Measurements from ENCODE around the gene NFATC4. TPM values are rescaled to one million over a fixed set of nuclear protein-coding genes. Genes with fewer than 3 reads are reported as not detected.

The NFATC4 gene
- total RNA-seq, 2 donors from 2014 or later: 24.8 to 34.1 TPM

DNA sequence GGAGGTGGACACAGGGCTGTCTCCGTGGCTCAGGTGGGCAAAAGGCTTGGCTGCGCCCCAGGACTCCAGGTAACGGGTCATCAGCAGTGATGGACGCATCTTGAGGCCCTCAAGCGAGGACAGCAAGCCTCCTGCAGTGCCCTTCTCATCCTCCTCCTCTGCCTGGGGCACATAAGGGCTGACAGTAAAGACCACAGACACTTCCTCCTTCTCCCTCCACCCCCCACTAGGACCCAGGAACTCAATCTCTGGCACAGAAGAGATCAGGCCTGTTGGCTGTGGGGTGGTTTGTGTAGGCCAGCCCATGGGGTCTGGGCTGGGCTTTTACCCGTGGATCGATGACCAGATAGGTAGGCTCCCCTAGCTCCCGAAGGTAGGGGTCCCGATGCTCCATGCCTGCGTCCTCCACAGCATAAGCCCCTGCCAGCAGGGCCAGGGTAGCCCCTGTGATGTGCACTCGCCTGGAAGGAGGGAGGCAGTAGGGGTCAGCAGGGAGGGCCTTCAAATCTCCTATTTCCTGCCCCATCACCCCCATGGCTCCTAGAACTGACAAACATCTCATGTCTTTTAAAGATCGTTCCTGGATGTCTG is 38.8 kb upstream of the NFATC4 start:
- TF ChIP-seq, protein P1, sequence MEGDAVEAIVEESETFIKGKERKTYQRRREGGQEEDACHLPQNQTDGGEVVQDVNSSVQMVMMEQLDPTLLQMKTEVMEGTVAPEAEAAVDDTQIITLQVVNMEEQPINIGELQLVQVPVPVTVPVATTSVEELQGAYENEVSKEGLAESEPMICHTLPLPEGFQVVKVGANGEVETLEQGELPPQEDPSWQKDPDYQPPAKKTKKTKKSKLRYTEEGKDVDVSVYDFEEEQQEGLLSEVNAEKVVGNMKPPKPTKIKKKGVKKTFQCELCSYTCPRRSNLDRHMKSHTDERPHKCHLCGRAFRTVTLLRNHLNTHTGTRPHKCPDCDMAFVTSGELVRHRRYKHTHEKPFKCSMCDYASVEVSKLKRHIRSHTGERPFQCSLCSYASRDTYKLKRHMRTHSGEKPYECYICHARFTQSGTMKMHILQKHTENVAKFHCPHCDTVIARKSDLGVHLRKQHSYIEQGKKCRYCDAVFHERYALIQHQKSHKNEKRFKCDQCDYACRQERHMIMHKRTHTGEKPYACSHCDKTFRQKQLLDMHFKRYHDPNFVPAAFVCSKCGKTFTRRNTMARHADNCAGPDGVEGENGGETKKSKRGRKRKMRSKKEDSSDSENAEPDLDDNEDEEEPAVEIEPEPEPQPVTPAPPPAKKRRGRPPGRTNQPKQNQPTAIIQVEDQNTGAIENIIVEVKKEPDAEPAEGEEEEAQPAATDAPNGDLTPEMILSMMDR (conservative IDR thresholded peaks at IDR 0.05): no peak
- H3K9me3 ChIP-seq (ENCODE audit: control insufficient read depth, low read length): no peaks in the 10 kb centered on the region
- Mint-ChIP-seq H3K9me3 (no peaks in the 10 kb centered on the region), H3K27me3 (ENCODE audit: insufficient read depth) (peaks cover 84% of the 10 kb centered on the region), H3K36me3 (ENCODE audit: low read depth) (no peaks in the 10 kb centered on the region), H3K27ac (no peak overlapping the region), H3K4me3 (no peak overlapping the region), H3K4me1 (peaks cover 7% of the 10 kb centered on the region)
- H3K27ac ChIP-seq (ENCODE audit: low read depth, low read length): no peak overlapping the region
- no peaks in the 10 kb centered on the region for H3K36me3 ChIP-seq (ENCODE audit: control insufficient read depth, insufficient read depth, low read length)
- no peak for DNase-seq
- H3K27me3 ChIP-seq (ENCODE audit: control insufficient read depth, insufficient read depth, low read length, poor library complexity, severe bottlenecking): peaks cover 52% of the 10 kb centered on the region
- H3K9ac ChIP-seq (ENCODE audit: extremely low read depth, low read length, poor library complexity, severe bottlenecking): no peak overlapping the region
- 90 to 97% methylated on average over 5 to 12 of the region's 12 CpGs for WGBS, 2 experiments (ENCODE audit: insufficient coverage in 1 of 2, insufficient read length in 1 of 2)
- H3K4me3 ChIP-seq (ENCODE audit: low read length): no peak overlapping the region
- H3K4me1 ChIP-seq (ENCODE audit: control insufficient read depth, insufficient read depth, low read length): peaks cover 2% of the 10 kb centered on the region

DNA sequence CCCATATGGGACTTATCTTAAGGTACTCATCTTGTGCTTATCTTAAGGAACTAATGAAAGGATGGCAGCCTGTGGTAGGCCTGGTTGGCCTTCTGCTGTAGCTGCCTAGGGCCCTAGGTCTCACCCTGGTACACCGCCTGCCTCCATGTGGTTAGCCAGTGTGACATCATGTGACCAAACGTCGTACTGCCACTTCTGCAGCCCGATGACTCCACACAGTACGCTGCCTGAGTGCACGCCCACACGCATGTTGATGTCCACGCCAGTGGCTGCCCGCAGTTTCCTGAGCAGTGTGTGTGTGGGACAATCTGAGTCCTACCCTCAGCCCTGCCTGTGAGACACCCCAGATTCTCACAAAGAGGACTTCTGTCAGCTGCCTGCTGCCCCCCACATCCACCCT is 38.2 kb upstream of the NFATC4 start:
- H3K36me3 Mint-ChIP-seq (ENCODE audit: low read depth): no peaks in the 10 kb centered on the region
- TF ChIP-seq, protein P1 (conservative IDR thresholded peaks at IDR 0.05): no peak
- no peak overlapping the region for H3K4me3 ChIP-seq (ENCODE audit: low read length)
- peaks cover 7% of the 10 kb centered on the region for H3K4me1 Mint-ChIP-seq
- no peak overlapping the region for H3K9ac ChIP-seq (ENCODE audit: extremely low read depth, low read length, poor library complexity, severe bottlenecking)
- H3K27ac Mint-ChIP-seq: no peak overlapping the region
- H3K9me3 ChIP-seq (ENCODE audit: control insufficient read depth, low read length): no peaks in the 10 kb centered on the region
- H3K27me3 ChIP-seq (ENCODE audit: control insufficient read depth, insufficient read depth, low read length, poor library complexity, severe bottlenecking): peaks cover 58% of the 10 kb centered on the region
- no peaks in the 10 kb centered on the region for H3K9me3 Mint-ChIP-seq
- H3K4me3 Mint-ChIP-seq: no peak overlapping the region
- WGBS, 2 experiments (ENCODE audit: insufficient coverage in 1 of 2, insufficient read length in 1 of 2): 89% methylated on average over 8 to 9 of the region's 9 CpGs
- no peaks in the 10 kb centered on the region for H3K36me3 ChIP-seq (ENCODE audit: control insufficient read depth, insufficient read depth, low read length)
- peaks cover 4% of the 10 kb centered on the region for H3K4me1 ChIP-seq (ENCODE audit: control insufficient read depth, insufficient read depth, low read length)
- H3K27me3 Mint-ChIP-seq (ENCODE audit: insufficient read depth): peaks cover 86% of the 10 kb centered on the region
- DNase-seq: no peak
- H3K27ac ChIP-seq (ENCODE audit: low read depth, low read length): no peak overlapping the region

DNA sequence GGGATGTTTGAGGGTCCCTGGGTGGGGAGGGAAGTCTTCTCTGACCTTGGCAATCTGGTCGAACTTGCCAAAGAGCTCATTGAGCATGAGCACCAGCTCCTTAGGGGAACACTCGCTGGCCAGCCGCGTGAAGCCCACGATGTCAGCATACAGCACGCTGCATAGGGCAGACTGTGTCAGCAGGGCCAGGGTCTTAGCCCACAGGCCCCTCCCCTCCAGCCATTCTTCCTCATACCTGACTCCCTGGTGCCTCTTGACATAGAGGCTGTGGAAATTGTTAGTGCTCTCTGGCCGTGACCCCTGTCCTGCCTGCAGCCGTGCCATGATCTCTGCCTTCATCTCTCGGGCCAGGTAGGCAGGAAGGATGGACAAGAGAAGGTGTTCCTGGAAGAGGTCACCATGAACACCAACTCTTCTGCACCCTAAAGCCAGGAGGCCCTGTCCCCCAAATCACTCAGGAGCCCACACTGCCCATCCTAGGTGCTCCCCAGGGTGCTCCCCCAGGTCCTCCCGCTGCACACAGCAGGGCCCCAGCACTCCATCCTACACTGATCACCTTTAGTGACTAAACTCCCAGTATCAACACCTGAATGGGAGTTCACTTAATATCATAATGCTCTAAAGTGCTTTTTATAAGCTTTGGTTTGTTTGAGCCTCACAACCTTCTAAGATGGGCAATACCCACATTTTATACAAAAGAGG is 36.9 kb upstream of the NFATC4 start:
- TF ChIP-seq, protein P1 (conservative IDR thresholded peaks at IDR 0.05): no peak
- no peak overlapping the region for H3K27ac Mint-ChIP-seq
- WGBS, 2 experiments (ENCODE audit: insufficient coverage in 1 of 2, insufficient read length in 1 of 2): 87 to 95% methylated on average over 6 to 10 of the region's 10 CpGs

More for the DNA sequence above, 36.9 kb upstream of the NFATC4 start:
- Histone ChIP-seq H3K36me3 (ENCODE audit: control insufficient read depth, insufficient read depth, low read length) (no peaks in the 10 kb centered on the region), H3K4me1 (ENCODE audit: control insufficient read depth, insufficient read depth, low read length) (peaks cover 4% of the 10 kb centered on the region), H3K9me3 (ENCODE audit: control insufficient read depth, low read length) (no peaks in the 10 kb centered on the region), H3K9ac (ENCODE audit: extremely low read depth, low read length, poor library complexity, severe bottlenecking) (no peak overlapping the region), H3K27me3 (ENCODE audit: control insufficient read depth, insufficient read depth, low read length, poor library complexity, severe bottlenecking) (peaks cover 72% of the 10 kb centered on the region), H3K4me3 (ENCODE audit: low read length) (no peak overlapping the region), H3K27ac (ENCODE audit: low read depth, low read length) (no peak overlapping the region)
- Mint-ChIP-seq H3K4me3 (no peak overlapping the region), H3K4me1 (peaks cover 10% of the 10 kb centered on the region), H3K36me3 (ENCODE audit: low read depth) (no peaks in the 10 kb centered on the region), H3K27me3 (ENCODE audit: insufficient read depth) (peaks cover 90% of the 10 kb centered on the region), H3K9me3 (no peaks in the 10 kb centered on the region)
- no peak for DNase-seq
